ENCODE measurements around the gene TNFRSF17. TPM values are rescaled to one million over a fixed set of nuclear protein-coding genes. Genes with fewer than 3 reads are reported as not detected.

TNFRSF17 gene
- total and polyA plus RNA-seq, 2 of the 13 experiments (the other 11 are each of a cell fraction or from before 2014, with no cell fraction given) = not detected

GRCh38 chr16:11915644-11916523, 49.1 kb upstream of the TNFRSF17 start, which contains the start of gene GSPT1 (continued):
- TF ChIP-seq AHDC1 (CRISPR knock-in tag; IDR thresholded peaks at IDR 0.05; ENCODE audit: borderline replicate concordance) (no peak), SP4 (CRISPR knock-in tag; IDR thresholded peaks at IDR 0.05) (peak; percentile 97), IRX3 (CRISPR knock-in tag; IDR thresholded peaks at IDR 0.05; ENCODE audit: borderline replicate concordance, low read depth) (peak; percentile 92), DBP (CRISPR knock-in tag; IDR thresholded peaks at IDR 0.05; ENCODE audit: not compliant biosample characterization) (no peak), ZNF468 (CRISPR knock-in tag; IDR thresholded peaks at IDR 0.05) (no peak), MXI1 (IDR thresholded peaks at IDR 0.05; ENCODE audit: borderline replicate concordance, low read depth, low read length) (peak; percentile 96; the same call in 2 of the 3 replicates), KMT2B (CRISPR knock-in tag; IDR thresholded peaks at IDR 0.05) (peak; percentile 95), NAIF1 (CRISPR knock-in tag; IDR thresholded peaks at IDR 0.05; ENCODE audit: borderline replicate concordance) (peak; percentile 86), ZNF234 (CRISPR knock-in tag; conservative IDR thresholded peaks at IDR 0.05) (peak; percentile 22; the same call in 1 of the 2 replicates), IRF2 (CRISPR knock-in tag; IDR thresholded peaks at IDR 0.05) (peak; percentile 99), AHR (CRISPR knock-in tag; IDR thresholded peaks at IDR 0.05) (peak; percentile 96), RBAK (CRISPR knock-in tag; IDR thresholded peaks at IDR 0.05) (peak; percentile 46; the same call in 1 of the 2 replicates), MBNL3 (CRISPR knock-in tag; conservative IDR thresholded peaks at IDR 0.05) (no peak), CC2D1A (CRISPR knock-in tag; IDR thresholded peaks at IDR 0.05) (no peak), FOXK2 (IDR thresholded peaks at IDR 0.05) (peak; percentile 47; the same call in 1 of the 2 replicates), JDP2 (CRISPR knock-in tag; IDR thresholded peaks at IDR 0.05; ENCODE audit: borderline replicate concordance) (peak; percentile 50; the same call in 1 of the 2 replicates), ZNF296 (CRISPR knock-in tag; conservative IDR thresholded peaks at IDR 0.05) (no peak)
- TF ChIP-seq, protein P1, sequence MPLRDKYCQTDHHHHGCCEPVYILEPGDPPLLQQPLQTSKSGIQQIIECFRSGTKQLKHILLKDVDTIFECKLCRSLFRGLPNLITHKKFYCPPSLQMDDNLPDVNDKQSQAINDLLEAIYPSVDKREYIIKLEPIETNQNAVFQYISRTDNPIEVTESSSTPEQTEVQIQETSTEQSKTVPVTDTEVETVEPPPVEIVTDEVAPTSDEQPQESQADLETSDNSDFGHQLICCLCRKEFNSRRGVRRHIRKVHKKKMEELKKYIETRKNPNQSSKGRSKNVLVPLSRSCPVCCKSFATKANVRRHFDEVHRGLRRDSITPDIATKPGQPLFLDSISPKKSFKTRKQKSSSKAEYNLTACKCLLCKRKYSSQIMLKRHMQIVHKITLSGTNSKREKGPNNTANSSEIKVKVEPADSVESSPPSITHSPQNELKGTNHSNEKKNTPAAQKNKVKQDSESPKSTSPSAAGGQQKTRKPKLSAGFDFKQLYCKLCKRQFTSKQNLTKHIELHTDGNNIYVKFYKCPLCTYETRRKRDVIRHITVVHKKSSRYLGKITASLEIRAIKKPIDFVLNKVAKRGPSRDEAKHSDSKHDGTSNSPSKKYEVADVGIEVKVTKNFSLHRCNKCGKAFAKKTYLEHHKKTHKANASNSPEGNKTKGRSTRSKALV (CRISPR knock-in tag; IDR thresholded peaks at IDR 0.05) = peak; percentile 70; the same call in 1 of the 2 replicates
- TF ChIP-seq, protein P2, sequence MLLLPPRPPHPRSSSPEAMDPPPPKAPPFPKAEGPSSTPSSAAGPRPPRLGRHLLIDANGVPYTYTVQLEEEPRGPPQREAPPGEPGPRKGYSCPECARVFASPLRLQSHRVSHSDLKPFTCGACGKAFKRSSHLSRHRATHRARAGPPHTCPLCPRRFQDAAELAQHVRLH (CRISPR knock-in tag; IDR thresholded peaks at IDR 0.05; ENCODE audit: borderline replicate concordance, low read depth) = peak; percentile 92; the same call in 1 of the 2 replicates

All from HepG2 (cell line).